Mesendoderm (in vitro differentiated cells): ENCODE data around the gene UBAC1.
A peak's percentile ranks its signal among the peaks of the same experiment; 100 is the strongest.

Experiments
- DNase-seq: peaks from one replicate; pipeline ENCODE4 v3.0.0; 2013
- H2AK5ac ChIP-seq: 2 replicates; pipeline ENCODE4 v1.6.1; 2013; ENCODE audit warnings: low read length, inconsistent platforms
- H2BK120ac ChIP-seq: 2 replicates; pipeline ENCODE4 v1.6.1; 2013; ENCODE audit warnings: low read depth, mild to moderate bottlenecking, low read length, moderate library complexity, mixed read lengths
- H2BK15ac ChIP-seq: replicated peaks from 2 replicates; pipeline ENCODE4 v1.6.1; 2013; ENCODE audit warnings: low read depth, mild to moderate bottlenecking, moderate library complexity
- H2BK5ac ChIP-seq: 2 replicates; pipeline ENCODE4 v1.6.1; 2013; ENCODE audit warnings: low read length, inconsistent platforms
- H3K18ac ChIP-seq: 2 replicates; pipeline ENCODE4 v1.6.1; 2013; ENCODE audit warnings: mild to moderate bottlenecking, low read length, mixed read lengths
- H3K23ac ChIP-seq: one replicate; pipeline ENCODE4 v1.6.1; 2013; ENCODE audit warnings: low read length
- H3K27ac ChIP-seq: 2 replicates; pipeline ENCODE4 v1.5.1; 2013; ENCODE audit warnings: low read depth, mild to moderate bottlenecking, inconsistent platforms, low read length, moderate library complexity
- H3K27me3 ChIP-seq: 2 replicates; pipeline ENCODE4 v1.6.1; 2013; ENCODE audit warnings: low read length, control low read depth, mild to moderate bottlenecking, inconsistent platforms; ENCODE audit not compliant: insufficient read depth, poor library complexity
- H3K36me3 ChIP-seq: 2 replicates; pipeline ENCODE4 v1.6.1; 2013; ENCODE audit warnings: low read length, inconsistent platforms; ENCODE audit not compliant: control insufficient read depth, insufficient read depth
- H3K4ac ChIP-seq: one replicate; pipeline ENCODE4 v1.6.1; 2013; ENCODE audit warnings: low read depth, mild to moderate bottlenecking, low read length, moderate library complexity
- H3K4me1 ChIP-seq: 2 replicates; pipeline ENCODE4 v1.6.1; 2013; ENCODE audit warnings: low read depth, low read length, inconsistent platforms; ENCODE audit not compliant: control insufficient read depth
- H3K4me2 ChIP-seq: 2 replicates; pipeline ENCODE4 v1.6.1; 2013; ENCODE audit warnings: low read length
- H3K4me3 ChIP-seq: 2 replicates; pipeline ENCODE4 v1.5.1; 2013; ENCODE audit warnings: mild to moderate bottlenecking, low read length
- H3K56ac ChIP-seq: one replicate; pipeline ENCODE4 v1.6.1; 2013; ENCODE audit warnings: low read length
- H3K79me1 ChIP-seq: 2 replicates; pipeline ENCODE4 v1.6.1; 2013; ENCODE audit warnings: low read length, inconsistent platforms
- H3K79me2 ChIP-seq: 2 replicates; pipeline ENCODE4 v1.6.1; 2013; ENCODE audit warnings: mild to moderate bottlenecking, low read length; ENCODE audit not compliant: control insufficient read depth, insufficient read depth
- H3K9ac ChIP-seq: 2 replicates; pipeline ENCODE4 v1.6.1; 2013; ENCODE audit warnings: low read length, inconsistent platforms
- H4K5ac ChIP-seq: one replicate; pipeline ENCODE4 v1.6.1; 2013; ENCODE audit warnings: low read length
- H4K8ac ChIP-seq: one replicate; pipeline ENCODE4 v1.6.1; 2013; ENCODE audit warnings: low read depth, mild to moderate bottlenecking, control low read depth, low read length, moderate library complexity
- WGBS: extraction: QIAGEN DNeasy Blood & Tissue Kit; methylation state at CpG from one replicate; pipeline ENCODE4 v1.1.7; 2013; ENCODE audit warnings: low lambda C conversion rate, missing lambda C conversion rate; ENCODE audit not compliant: insufficient coverage; ENCODE audit errors: extremely low coverage; 5-methylcytosine and 5-hydroxymethylcytosine counted together

UBAC1 gene

GRCh38 chr9:135962696-135963307 is 1.6 kb upstream of the UBAC1 start:
- no peak overlapping the region for H3K56ac ChIP-seq

GRCh38 chr9:135961811-135962695 is 880 bp upstream of the UBAC1 start:
- Histone ChIP-seq H3K79me2 (peaks cover 19% of the 10 kb centered on the region), H4K8ac (no peak overlapping the region), H2AK5ac (no peak overlapping the region), H3K79me1 (peaks cover 9% of the 10 kb centered on the region), H3K56ac (no peak overlapping the region), H3K4me3 (no peak overlapping the region), H3K27ac (no peak overlapping the region), H3K4me1 (peaks cover 3% of the 10 kb centered on the region), H3K23ac (no peak overlapping the region), H3K9ac (no peak overlapping the region), H4K5ac (no peak overlapping the region), H2BK15ac (no peak overlapping the region), H3K36me3 (no peaks in the 10 kb centered on the region), H3K4me2 (no peak overlapping the region), H3K27me3 (no peaks in the 10 kb centered on the region), H3K18ac (no peak overlapping the region), H2BK120ac (no peak overlapping the region), H3K4ac (no peak overlapping the region), H2BK5ac (no peak overlapping the region)
- no peak for DNase-seq
- no CpG with 5 or more reads among the region's 15 CpGs for WGBS

More at GRCh38 chr9:135962696-135963307, 1.6 kb upstream of the UBAC1 start:
- H3K4me3 ChIP-seq = no peak overlapping the region
- WGBS = no CpG with 5 or more reads among the region's 11 CpGs
- H4K5ac ChIP-seq = no peak overlapping the region
- H2BK15ac ChIP-seq = no peak overlapping the region
- no peak overlapping the region for H4K8ac ChIP-seq
- H3K79me2 ChIP-seq = peaks cover 17% of the 10 kb centered on the region
- no peaks in the 10 kb centered on the region for H3K36me3 ChIP-seq
- H3K18ac ChIP-seq = no peak overlapping the region
- peaks cover 6% of the 10 kb centered on the region for H3K79me1 ChIP-seq
- H3K23ac ChIP-seq = no peak overlapping the region
- no peak overlapping the region for H3K4ac ChIP-seq
- H3K27ac ChIP-seq = no peak overlapping the region
- no peaks in the 10 kb centered on the region for H3K27me3 ChIP-seq
- H3K4me2 ChIP-seq = no peak overlapping the region
- peaks cover 3% of the 10 kb centered on the region for H3K4me1 ChIP-seq
- H2BK5ac ChIP-seq = no peak overlapping the region
- H2BK120ac ChIP-seq = no peak overlapping the region
- H2AK5ac ChIP-seq = no peak overlapping the region
- H3K9ac ChIP-seq = no peak overlapping the region
- no peak for DNase-seq

GRCh38 chr9:135960411-135961276 is 529 bp downstream of the UBAC1 start:
- Histone ChIP-seq H2AK5ac (no peak overlapping the region), H2BK15ac (no peak overlapping the region), H3K18ac (peak overlapping the region; percentile 72), H3K36me3 (no peaks in the 10 kb centered on the region), H3K56ac (peak overlapping the region; percentile 90), H3K27ac (no peak overlapping the region), H3K9ac (peak overlapping the region; percentile 84), H3K4me3 (peak overlapping the region; percentile 79), H2BK120ac (no peak overlapping the region), H4K5ac (no peak overlapping the region), H4K8ac (no peak overlapping the region), H2BK5ac (no peak overlapping the region), H3K79me1 (peaks cover 22% of the 10 kb centered on the region), H3K4me2 (peak overlapping the region; percentile 78), H3K4me1 (peaks cover 3% of the 10 kb centered on the region), H3K79me2 (peaks cover 24% of the 10 kb centered on the region), H3K23ac (no peak overlapping the region), H3K27me3 (no peaks in the 10 kb centered on the region), H3K4ac (no peak overlapping the region)
- no peak for DNase-seq
- WGBS = no CpG with 5 or more reads among the region's 74 CpGs

- WGBS = no CpG with 5 or more reads among the region's 9 CpGs
- DNase-seq = no peak
- Histone ChIP-seq H3K4me3 (no peak overlapping the region), H2BK120ac (no peak overlapping the region), H3K18ac (no peak overlapping the region), H3K36me3 (no peaks in the 10 kb centered on the region), H4K5ac (no peak overlapping the region), H2BK15ac (no peak overlapping the region), H3K4me2 (peak overlapping the region; percentile 78), H4K8ac (no peak overlapping the region), H3K27me3 (no peaks in the 10 kb centered on the region), H2AK5ac (no peak overlapping the region), H3K27ac (no peak overlapping the region), H2BK5ac (no peak overlapping the region), H3K9ac (peak overlapping the region; percentile 84), H3K56ac (peak overlapping the region; percentile 90), H3K79me1 (peaks cover 22% of the 10 kb centered on the region), H3K23ac (no peak overlapping the region), H3K79me2 (peaks cover 24% of the 10 kb centered on the region), H3K4ac (no peak overlapping the region), H3K4me1 (peaks cover 3% of the 10 kb centered on the region)
Observed at GRCh38 chr9:135959814-135960213, 1.4 kb downstream of the UBAC1 start.

DNA sequence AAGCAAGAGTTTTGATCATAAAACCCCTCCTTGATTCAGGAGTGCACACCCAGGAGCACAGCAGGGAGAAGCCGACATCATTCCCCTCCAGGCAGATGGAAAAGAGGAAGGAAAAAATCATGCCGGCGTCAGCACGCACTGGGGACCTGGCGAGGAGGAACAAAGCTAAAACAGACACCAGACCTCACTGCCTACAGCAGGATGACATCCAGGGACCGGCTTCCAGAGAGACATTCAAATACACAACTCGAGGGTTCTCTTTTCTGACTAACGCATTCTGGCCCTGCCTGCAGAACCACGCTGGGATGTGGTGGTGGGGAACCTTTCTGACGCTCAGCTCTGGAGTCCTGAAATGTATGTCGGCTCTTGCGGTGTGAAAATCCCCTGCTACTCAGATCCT is 2.7 kb downstream of the UBAC1 start:
- Histone ChIP-seq H3K9ac (no peak overlapping the region), H3K4ac (no peak overlapping the region), H2BK120ac (no peak overlapping the region), H3K56ac (no peak overlapping the region), H2AK5ac (no peak overlapping the region), H4K8ac (no peak overlapping the region), H3K4me2 (no peak overlapping the region), H3K4me3 (no peak overlapping the region), H3K27me3 (no peaks in the 10 kb centered on the region), H3K4me1 (peaks cover 3% of the 10 kb centered on the region), H2BK5ac (no peak overlapping the region), H4K5ac (no peak overlapping the region), H3K36me3 (no peaks in the 10 kb centered on the region), H3K79me2 (peaks cover 24% of the 10 kb centered on the region), H3K27ac (no peak overlapping the region), H3K18ac (no peak overlapping the region), H2BK15ac (no peak overlapping the region), H3K23ac (no peak overlapping the region), H3K79me1 (peaks cover 22% of the 10 kb centered on the region)
- WGBS = no CpG with 5 or more reads among the region's 12 CpGs
- no peak for DNase-seq
